BLaER1 (cell line): ENCODE results near the gene ZCCHC24.
"Not testable (repeated sequence)": the region's sequence is repeated elsewhere in the genome, so short reads cannot be mapped to it uniquely, and the experiment has no call there.

Experiments used
- H3K27ac ChIP-seq: shearing (Covaris generic); formaldehyde crosslinking; 2 replicates; pipeline ENCODE4 v1.8.1; 2022
- H3K27me3 ChIP-seq: shearing (Covaris generic); formaldehyde crosslinking; 2 replicates; pipeline ENCODE4 v1.8.1; 2022
- H3K36me3 ChIP-seq: shearing (Covaris generic); formaldehyde crosslinking; 2 replicates; pipeline ENCODE4 v1.8.1; 2022
- H3K4me1 ChIP-seq: shearing (Covaris generic); formaldehyde crosslinking; 2 replicates; pipeline ENCODE4 v1.8.1; 2022
- H3K4me2 ChIP-seq: shearing (Covaris generic); formaldehyde crosslinking; 2 replicates; pipeline ENCODE4 v1.8.1; 2022
- H3K4me3 ChIP-seq: shearing (Covaris generic); formaldehyde crosslinking; 2 replicates; pipeline ENCODE4 v1.8.1; 2022
- H3K9ac ChIP-seq: shearing (Covaris generic); formaldehyde crosslinking; 2 replicates; pipeline ENCODE4 v1.8.1; 2022
- H3K9me3 ChIP-seq: shearing (Covaris generic); formaldehyde crosslinking; 2 replicates; pipeline ENCODE4 v1.8.1; 2022
- H4K20me1 ChIP-seq: shearing (Covaris generic); formaldehyde crosslinking; 2 replicates; pipeline ENCODE4 v1.8.1; 2022
- Cebpa-rat ChIP-seq: shearing (Covaris generic); IDR thresholded peaks from 2 replicates; pipeline ENCODE4 v1.8.1; 2022

The ZCCHC24 gene

GRCh38 chr10:79335470-79336235, 109.8 kb downstream of the ZCCHC24 start:
- Histone ChIP-seq H3K4me2 (no peak overlapping the region), H3K36me3 (no peaks in the 10 kb centered on the region), H3K4me1 (peaks cover 20% of the 10 kb centered on the region), H4K20me1 (no peaks in the 10 kb centered on the region), H3K27ac (peak overlapping the region; percentile 28; the same call in 1 of the 2 replicates), H3K9ac (no peak overlapping the region), H3K27me3 (no peaks in the 10 kb centered on the region), H3K4me3 (no peak overlapping the region), H3K9me3 (peaks cover 8% of the 10 kb centered on the region)
- no peak for TF ChIP-seq Cebpa-rat

GRCh38 chr10:79335094-79335469, 110.3 kb downstream of the ZCCHC24 start:
- Histone ChIP-seq H3K27ac (peak overlapping the region; percentile 28; the same call in 1 of the 2 replicates), H3K9me3 (peaks cover 8% of the 10 kb centered on the region), H3K4me1 (peaks cover 20% of the 10 kb centered on the region), H3K4me3 (no peak overlapping the region), H3K9ac (no peak overlapping the region), H3K36me3 (no peaks in the 10 kb centered on the region), H3K27me3 (no peaks in the 10 kb centered on the region), H3K4me2 (no peak overlapping the region), H4K20me1 (no peaks in the 10 kb centered on the region)
- TF ChIP-seq Cebpa-rat: no peak

GRCh38 chr10:79334573-79334972, 110.9 kb downstream of the ZCCHC24 start:
- no peak overlapping the region for H3K27ac ChIP-seq

GRCh38 chr10:79333513-79333912, 111.9 kb downstream of the ZCCHC24 start:
- Histone ChIP-seq H3K4me1 (peaks cover 20% of the 10 kb centered on the region), H4K20me1 (no peaks in the 10 kb centered on the region), H3K27ac (no peak overlapping the region), H3K36me3 (no peaks in the 10 kb centered on the region), H3K9me3 (peaks cover 8% of the 10 kb centered on the region), H3K27me3 (no peaks in the 10 kb centered on the region), H3K4me3 (no peak overlapping the region), H3K9ac (no peak overlapping the region), H3K4me2 (no peak overlapping the region)
- TF ChIP-seq Cebpa-rat: no peak

More at GRCh38 chr10:79334573-79334972, 110.9 kb downstream of the ZCCHC24 start:
- Histone ChIP-seq H3K9me3 (peaks cover 8% of the 10 kb centered on the region), H3K4me1 (peaks cover 20% of the 10 kb centered on the region), H3K4me2 (no peak overlapping the region), H3K27me3 (no peaks in the 10 kb centered on the region), H3K4me3 (no peak overlapping the region), H4K20me1 (no peaks in the 10 kb centered on the region), H3K9ac (no peak overlapping the region), H3K36me3 (no peaks in the 10 kb centered on the region)
- TF ChIP-seq Cebpa-rat: no peak

- H3K9me3 ChIP-seq, H3K9ac ChIP-seq, H3K4me3 ChIP-seq, H3K4me2 ChIP-seq, H3K27ac ChIP-seq, H4K20me1 ChIP-seq, H3K27me3 ChIP-seq, H3K36me3 ChIP-seq: not testable (repeated sequence)
- H3K4me1 ChIP-seq: peaks cover 20% of the 10 kb centered on the region
These were observed 112.7 kb downstream of the ZCCHC24 start for GRCh38 chr10:79332610-79333315.
